Measurements from ENCODE around the gene SLC9A7.

DNA sequence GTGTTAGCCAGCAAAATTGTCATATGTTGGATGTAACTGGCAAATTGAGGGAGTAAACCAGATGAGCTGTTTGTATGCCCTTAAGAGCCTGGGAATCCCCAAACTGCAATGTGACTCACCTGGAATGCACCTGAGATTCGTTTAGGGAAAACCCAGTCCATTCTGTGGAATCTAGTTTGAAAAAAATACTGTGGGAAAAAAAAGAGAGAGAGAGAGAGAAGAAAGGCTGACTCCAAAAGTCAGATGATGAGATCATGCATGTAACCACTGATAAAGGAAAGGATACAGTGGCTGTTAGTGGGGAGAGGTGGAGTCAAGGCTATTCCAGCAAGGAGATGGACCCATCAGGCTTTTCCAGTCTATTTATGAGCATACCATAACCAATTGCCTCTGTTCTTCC, 48.5 kb downstream of the SLC9A7 start:
- TF ChIP-seq POLR2AphosphoS5 (IDR thresholded peaks at IDR 0.05; ENCODE audit: low read depth, low read length) (no peak), POLR2A (IDR thresholded peaks at IDR 0.05; ENCODE audit: low read depth, low read length) (0 out of 2 replicates have a peak, but pooled peaks have one; percentile 32), TAF1 (IDR thresholded peaks at IDR 0.05; ENCODE audit: borderline replicate concordance, low read depth, low read length) (no peak)
